ENCODE data around the gene FBXW5.

DNA sequence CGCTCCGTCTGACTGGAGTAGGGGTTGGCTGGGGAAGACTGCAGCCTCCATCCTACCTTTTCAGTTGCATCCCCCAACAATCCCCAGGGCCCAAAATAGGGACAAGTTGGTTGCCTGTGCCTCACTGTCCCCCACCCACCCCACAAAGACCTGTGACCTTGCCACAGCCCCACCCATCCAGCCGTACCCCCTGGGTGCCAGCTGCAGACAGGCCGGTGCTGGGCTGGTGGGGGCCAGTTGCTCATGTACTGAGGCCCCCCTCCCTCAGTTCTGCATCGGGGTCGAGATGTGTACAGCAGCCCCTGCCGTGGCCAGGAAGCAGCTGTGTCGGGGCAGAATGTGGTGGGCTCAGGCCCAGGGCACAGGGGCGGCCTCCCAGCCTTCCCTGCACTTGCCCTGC lies 38.6 kb upstream of the FBXW5 start:
- TF ChIP-seq CTCF (conservative IDR thresholded peaks at IDR 0.05) (no peak), EZH2 (IDR thresholded peaks at IDR 0.05; ENCODE audit: low read depth) (no peak)

All from PC-9 (cell line).